WTC11 (cell line): ENCODE measurements around the gene MGRN1.

ENCODE experiments used
- CTCF ChIP-seq: fragments of 200-600 bp; IDR thresholded peaks from 2 replicates; pipeline ENCODE4 v1.8.0; 2022; ENCODE audit warnings: antibody characterized with exemption
- SP1 ChIP-seq: sonication (generic); formaldehyde crosslinking; conservative IDR thresholded peaks from 2 replicates; pipeline ENCODE4 v1.8.1; 2022; ENCODE audit warnings: missing genetic modification reagents
- STAT6 ChIP-seq: sonication (generic); formaldehyde crosslinking; conservative IDR thresholded peaks from 2 replicates; pipeline ENCODE4 v1.8.1; 2023; ENCODE audit warnings: mild to moderate bottlenecking, low read depth, missing genetic modification reagents, moderate library complexity
- ZBTB43 ChIP-seq: sonication (generic); formaldehyde crosslinking; IDR thresholded peaks from 2 replicates; pipeline ENCODE4 v1.8.1; 2023; ENCODE audit warnings: mild to moderate bottlenecking, missing genetic modification reagents
- ZNF121 ChIP-seq: sonication (generic); formaldehyde crosslinking; IDR thresholded peaks from 2 replicates; pipeline ENCODE4 v1.8.0; 2023; ENCODE audit warnings: missing genetic modification reagents

- TF ChIP-seq ZNF121 (no peak), ZBTB43 (no peak), STAT6 (CRISPR knock-in tag) (no peak), CTCF (no peak), SP1 (no peak)
Observed at GRCh38 chr16:4704913-4705312, 80.3 kb downstream of the MGRN1 start.
